Choroid plexus epithelial cell (primary cell): Measurements from ENCODE around the gene SLC30A10.
"Not testable (repeated sequence)": the region's sequence is repeated elsewhere in the genome, so short reads cannot be mapped to it uniquely, and the experiment has no call there.

ENCODE experiments used
- DNase-seq: peaks from one replicate; pipeline ENCODE4 v3.0.0-alpha.2; 2010; ENCODE audit warnings: low read depth
- H3K4me3 ChIP-seq: 2 replicates; pipeline ENCODE4 v1.5.1; 2011; ENCODE audit warnings: low read depth, mild to moderate bottlenecking, control low read depth, low read length, moderate library complexity
- TF ChIP-seq, protein P1 (sequence below): conservative IDR thresholded peaks from 2 replicates; pipeline ENCODE4 v1.5.1; 2011; ENCODE audit warnings: low read depth, mild to moderate bottlenecking, control low read depth, inconsistent platforms, low read length, moderate library complexity

Gene SLC30A10

DNA sequence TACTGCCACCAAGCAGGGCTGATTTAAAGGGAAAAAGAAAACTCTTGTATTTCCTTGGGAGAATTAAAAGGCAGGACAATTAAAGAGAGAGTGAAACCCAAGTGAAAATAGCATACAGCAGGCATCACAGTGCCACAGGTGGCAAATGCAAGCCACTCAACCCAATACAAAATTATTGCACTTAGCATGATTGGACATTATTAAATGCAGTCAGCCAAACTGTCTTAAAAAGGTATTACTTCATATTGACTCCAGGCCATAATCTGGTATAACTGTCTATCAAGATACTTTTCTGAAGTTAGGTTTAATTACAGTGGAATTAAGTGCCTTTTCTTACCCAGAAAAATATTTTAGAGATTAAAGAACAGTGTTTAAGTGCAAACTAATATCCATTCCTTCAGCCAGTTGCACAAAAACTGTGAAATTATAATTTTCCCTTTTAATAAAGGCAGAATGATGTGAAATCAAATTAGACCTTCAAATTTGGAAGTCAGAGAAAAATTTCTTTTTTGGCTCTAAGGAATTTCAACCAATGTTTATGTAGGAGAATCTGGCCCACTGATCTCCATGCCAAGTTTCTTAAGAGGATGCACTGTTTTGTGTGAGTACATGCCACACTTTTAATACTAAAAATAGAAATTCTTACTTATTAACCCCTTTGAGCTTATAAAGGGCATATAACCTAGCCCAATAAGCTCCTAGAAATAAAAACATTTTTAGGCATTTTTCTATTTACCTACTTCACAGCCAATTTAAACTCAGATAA lies 15.2 kb downstream of the SLC30A10 start:
- DNase-seq, result no peak
- H3K4me3 ChIP-seq, result no peak overlapping the region
- TF ChIP-seq, protein P1, sequence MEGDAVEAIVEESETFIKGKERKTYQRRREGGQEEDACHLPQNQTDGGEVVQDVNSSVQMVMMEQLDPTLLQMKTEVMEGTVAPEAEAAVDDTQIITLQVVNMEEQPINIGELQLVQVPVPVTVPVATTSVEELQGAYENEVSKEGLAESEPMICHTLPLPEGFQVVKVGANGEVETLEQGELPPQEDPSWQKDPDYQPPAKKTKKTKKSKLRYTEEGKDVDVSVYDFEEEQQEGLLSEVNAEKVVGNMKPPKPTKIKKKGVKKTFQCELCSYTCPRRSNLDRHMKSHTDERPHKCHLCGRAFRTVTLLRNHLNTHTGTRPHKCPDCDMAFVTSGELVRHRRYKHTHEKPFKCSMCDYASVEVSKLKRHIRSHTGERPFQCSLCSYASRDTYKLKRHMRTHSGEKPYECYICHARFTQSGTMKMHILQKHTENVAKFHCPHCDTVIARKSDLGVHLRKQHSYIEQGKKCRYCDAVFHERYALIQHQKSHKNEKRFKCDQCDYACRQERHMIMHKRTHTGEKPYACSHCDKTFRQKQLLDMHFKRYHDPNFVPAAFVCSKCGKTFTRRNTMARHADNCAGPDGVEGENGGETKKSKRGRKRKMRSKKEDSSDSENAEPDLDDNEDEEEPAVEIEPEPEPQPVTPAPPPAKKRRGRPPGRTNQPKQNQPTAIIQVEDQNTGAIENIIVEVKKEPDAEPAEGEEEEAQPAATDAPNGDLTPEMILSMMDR, result no peak

DNA sequence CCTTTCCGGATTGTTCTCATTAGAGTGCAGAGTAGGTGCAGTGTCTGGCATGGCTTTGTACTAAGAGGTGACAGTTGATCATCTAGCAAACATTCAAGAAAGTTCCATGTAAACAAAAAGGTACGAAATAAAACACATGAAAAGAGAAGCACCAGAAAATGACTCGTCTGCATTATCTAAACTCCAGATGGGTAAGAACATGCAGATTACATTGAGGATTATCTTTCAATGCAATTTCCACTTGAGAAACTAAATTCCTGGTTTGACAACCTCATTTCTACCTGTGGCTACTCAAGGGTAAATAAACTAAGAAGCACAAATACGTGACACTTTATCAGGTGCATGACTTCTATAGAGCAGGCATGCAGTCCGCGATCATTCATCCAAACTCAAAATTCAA lies 17.6 kb downstream of the SLC30A10 start:
- TF ChIP-seq, protein P1, result no peak
- H3K4me3 ChIP-seq, result no peak overlapping the region
- DNase-seq, result no peak

DNA sequence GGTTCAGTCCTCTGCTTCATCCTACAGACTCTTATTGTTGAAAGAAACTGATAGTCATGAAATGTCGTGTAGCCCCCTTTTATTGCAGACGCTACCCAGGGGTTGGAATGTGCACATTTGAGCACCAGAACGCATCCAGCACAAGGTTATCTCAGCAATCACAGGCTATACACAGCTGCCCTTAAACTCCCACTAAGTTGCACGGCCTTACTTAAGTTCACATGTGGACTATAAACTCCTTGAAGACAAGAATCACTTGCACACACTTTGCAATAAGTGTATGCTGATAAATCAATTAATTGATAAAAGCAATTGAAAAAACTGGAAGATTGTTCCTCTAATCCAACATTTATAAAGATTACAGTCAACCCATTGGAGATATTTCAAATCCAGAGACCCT lies 18.9 kb downstream of the SLC30A10 start:
- no peak for DNase-seq
- TF ChIP-seq, protein P1, result no peak

DNA sequence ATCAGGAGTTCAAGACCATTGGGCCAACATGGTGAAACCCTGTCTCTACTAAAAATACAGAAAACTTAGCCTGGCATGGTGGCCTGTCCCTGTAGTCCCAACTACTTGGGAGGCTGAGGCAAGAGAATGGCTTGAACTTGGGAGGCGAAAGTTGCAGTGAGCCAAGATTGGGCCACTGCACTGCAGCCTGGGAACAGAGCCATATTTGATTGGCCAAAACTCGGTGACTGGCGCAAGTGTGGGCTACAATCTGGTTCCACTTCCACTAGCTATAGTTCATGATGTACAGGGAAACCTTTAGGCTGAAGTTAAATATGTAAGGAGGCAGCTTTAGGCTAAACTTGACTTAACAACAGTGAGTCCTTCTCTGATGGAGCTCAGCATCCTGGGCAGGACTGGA lies 20.2 kb downstream of the SLC30A10 start:
- no peak overlapping the region for H3K4me3 ChIP-seq
- TF ChIP-seq, protein P1, result no peak
- DNase-seq, result no peak

More for the DNA sequence above, 18.9 kb downstream of the SLC30A10 start:
- no peak overlapping the region for H3K4me3 ChIP-seq

DNA sequence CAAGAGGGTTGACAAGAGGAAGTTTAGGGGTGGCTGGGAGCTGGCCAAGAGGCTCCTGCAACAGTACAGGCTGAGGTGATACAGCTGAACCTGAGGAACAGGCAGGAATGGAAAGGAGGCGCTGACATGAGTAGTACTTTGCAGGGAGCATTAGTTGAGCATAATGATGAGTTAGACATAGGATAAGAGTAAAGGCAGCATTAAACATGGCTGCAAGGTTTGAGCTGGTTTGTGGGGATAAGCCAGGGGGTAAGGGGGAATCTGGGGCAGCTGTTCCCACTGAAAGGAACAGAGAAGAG lies 20.6 kb downstream of the SLC30A10 start:
- TF ChIP-seq, protein P1, result no peak
- no peak overlapping the region for H3K4me3 ChIP-seq
- no peak for DNase-seq

DNA sequence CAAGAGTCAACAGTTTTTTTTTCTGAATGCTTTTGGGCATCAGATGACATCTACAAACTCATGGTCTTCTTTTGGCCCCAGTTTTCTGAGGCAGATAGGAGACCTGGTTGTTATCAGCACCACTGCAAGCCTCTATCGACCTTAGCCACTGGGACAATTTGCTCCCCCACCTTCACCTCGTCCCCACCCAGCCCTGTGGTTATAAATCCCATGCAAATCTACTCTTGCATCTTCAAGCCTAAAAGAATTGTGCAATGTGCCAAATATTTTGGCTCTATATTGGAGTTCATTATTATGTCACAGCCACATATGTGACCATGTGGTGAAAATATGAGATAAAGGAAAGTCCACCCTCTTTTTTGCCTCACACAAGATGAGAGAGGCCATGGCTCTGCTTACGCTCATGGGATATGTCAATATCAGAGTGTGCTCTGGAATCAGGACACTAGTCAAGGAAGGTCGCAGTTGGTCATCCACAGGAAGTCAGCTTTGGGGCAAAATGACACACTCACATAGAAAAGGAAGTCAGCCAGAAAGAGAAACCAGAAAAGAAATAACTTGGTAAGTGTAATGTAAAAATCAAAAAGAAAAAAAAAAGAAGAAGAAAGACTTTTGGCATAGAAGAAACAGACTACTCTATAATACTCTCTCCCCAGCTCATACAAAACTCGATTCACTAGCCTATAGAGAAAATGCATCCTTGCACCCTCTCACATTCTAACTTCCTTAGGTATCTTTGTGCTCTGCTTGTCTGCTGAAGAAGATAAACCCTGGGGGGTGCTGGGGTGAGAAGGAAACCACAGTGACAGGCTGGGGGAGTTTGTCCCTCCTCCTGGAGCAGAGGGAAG lies 21.2 kb downstream of the SLC30A10 start:
- no peak overlapping the region for H3K4me3 ChIP-seq
- no peak for DNase-seq
- TF ChIP-seq, protein P1, result no peak

DNA sequence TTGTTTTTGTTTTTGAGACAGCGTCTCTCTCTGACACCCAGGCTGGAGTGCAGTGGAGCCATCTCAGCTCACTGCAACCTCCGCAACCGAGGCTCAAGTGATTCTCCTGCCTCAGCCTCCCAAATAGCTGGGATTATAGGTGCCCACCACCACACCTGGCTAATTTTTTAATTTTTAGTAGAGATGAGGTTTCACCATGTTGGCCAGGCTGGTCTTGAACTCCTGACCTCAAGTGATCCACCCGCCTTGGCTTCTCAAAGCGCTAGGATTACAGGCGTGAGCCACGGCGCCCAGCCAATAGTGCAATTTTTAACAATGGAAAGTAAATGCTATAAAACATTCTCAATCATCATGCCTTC lies 21.8 kb downstream of the SLC30A10 start:
- H3K4me3 ChIP-seq, result not testable (repeated sequence)

More for the DNA sequence above, 21.8 kb downstream of the SLC30A10 start:
- DNase-seq, result not testable (repeated sequence)
